Hepatocyte (in vitro differentiated cells): Measurements from ENCODE around the gene PHACTR2.

Experiments
- CTCF ChIP-seq: fragments of 200-600 bp; sonication (generic); IDR thresholded peaks from 2 replicates; pipeline ENCODE4 v1.5.1; 2016; ENCODE audit warnings: antibody characterized with exemption, mild to moderate bottlenecking; ENCODE audit not compliant: poor library complexity
- EZH2 ChIP-seq: fragments of 200-600 bp; sonication (generic); IDR thresholded peaks from 2 replicates; pipeline ENCODE4 v1.6.1; 2016; ENCODE audit warnings: antibody characterized with exemption, mild to moderate bottlenecking, borderline replicate concordance
- EZH2phosphoT487 ChIP-seq: fragments of 200-600 bp; sonication (generic); IDR thresholded peaks from one replicate; pipeline ENCODE4 v1.6.1; 2018; ENCODE audit warnings: antibody characterized with exemption, mild to moderate bottlenecking, low read depth, moderate library complexity; ENCODE audit not compliant: unreplicated experiment, severe bottlenecking

GRCh38 chr6:143746202-143747119 lies 68.7 kb downstream of the PHACTR2 start:
- TF ChIP-seq CTCF = no peak
- no peak for TF ChIP-seq EZH2
- no peak for TF ChIP-seq EZH2phosphoT487
